OCI-LY3 (cell line): Measurements from ENCODE around the gene GRM8.
"Not testable (repeated sequence)": the region's sequence is repeated elsewhere in the genome, so short reads cannot be mapped to it uniquely, and the experiment has no call there.

ENCODE experiments used
- CTCF ChIP-seq: fragments of 200-600, 300-600 bp; sonication (generic); IDR thresholded peaks from 2 replicates; pipeline ENCODE4 v1.5.1; 2014; ENCODE audit warnings: antibody characterized with exemption, low read length, low read depth
- EZH2phosphoT487 ChIP-seq: fragments of 200-600 bp; shearing (Covaris generic); IDR thresholded peaks from 2 replicates; pipeline ENCODE4 v1.6.1; 2018; ENCODE audit warnings: antibody characterized with exemption, mixed run types, low read depth

DNA sequence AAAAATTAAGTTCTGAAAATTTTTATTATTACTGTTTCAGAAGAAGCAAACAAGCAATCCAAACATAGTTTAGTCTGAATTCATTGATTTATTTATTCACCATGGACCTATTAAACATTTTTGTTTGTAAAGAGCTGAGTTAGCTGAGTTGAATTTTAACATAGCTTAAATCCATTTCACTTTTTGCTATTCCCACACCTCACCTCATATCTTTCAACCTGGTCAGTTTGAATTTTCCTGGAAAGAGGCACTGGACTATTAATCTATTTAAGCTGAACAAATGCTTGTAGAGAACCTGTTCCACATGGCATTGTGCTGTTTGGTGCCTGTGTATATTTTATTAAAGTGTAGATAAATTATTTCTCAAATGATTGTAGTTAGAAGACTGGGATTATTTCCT lies 344.2 kb downstream of the GRM8 start:
- TF ChIP-seq CTCF, EZH2phosphoT487: not testable (repeated sequence)
